ENCODE results near the gene CD19.
"Not testable (repeated sequence)": the region's sequence is repeated elsewhere in the genome, so short reads cannot be mapped to it uniquely, and the experiment has no call there.

GRCh38 chr16:28980330-28980729 lies 48.6 kb downstream of the CD19 start:
- TF ChIP-seq, protein P1, sequence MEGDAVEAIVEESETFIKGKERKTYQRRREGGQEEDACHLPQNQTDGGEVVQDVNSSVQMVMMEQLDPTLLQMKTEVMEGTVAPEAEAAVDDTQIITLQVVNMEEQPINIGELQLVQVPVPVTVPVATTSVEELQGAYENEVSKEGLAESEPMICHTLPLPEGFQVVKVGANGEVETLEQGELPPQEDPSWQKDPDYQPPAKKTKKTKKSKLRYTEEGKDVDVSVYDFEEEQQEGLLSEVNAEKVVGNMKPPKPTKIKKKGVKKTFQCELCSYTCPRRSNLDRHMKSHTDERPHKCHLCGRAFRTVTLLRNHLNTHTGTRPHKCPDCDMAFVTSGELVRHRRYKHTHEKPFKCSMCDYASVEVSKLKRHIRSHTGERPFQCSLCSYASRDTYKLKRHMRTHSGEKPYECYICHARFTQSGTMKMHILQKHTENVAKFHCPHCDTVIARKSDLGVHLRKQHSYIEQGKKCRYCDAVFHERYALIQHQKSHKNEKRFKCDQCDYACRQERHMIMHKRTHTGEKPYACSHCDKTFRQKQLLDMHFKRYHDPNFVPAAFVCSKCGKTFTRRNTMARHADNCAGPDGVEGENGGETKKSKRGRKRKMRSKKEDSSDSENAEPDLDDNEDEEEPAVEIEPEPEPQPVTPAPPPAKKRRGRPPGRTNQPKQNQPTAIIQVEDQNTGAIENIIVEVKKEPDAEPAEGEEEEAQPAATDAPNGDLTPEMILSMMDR (IDR thresholded peaks at IDR 0.05) = not testable (repeated sequence)
- not testable (repeated sequence) for TF ChIP-seq POLR2A (IDR thresholded peaks at IDR 0.05)
